AG09319 (cell line): ENCODE data around the gene SHKBP1.
"Not testable (repeated sequence)": the region's sequence is repeated elsewhere in the genome, so short reads cannot be mapped to it uniquely, and the experiment has no call there.

Experiments
- DNase-seq: peaks from one replicate; pipeline ENCODE4 v3.0.0-alpha.2; 2010; ENCODE audit warnings: low read depth; ENCODE audit errors: extremely low read depth
- TF ChIP-seq, protein P1 (sequence below): IDR thresholded peaks from 2 replicates; pipeline ENCODE4 v1.5.1; 2011; ENCODE audit warnings: low read depth, mild to moderate bottlenecking, inconsistent platforms, low read length, moderate library complexity

Gene SHKBP1

DNA sequence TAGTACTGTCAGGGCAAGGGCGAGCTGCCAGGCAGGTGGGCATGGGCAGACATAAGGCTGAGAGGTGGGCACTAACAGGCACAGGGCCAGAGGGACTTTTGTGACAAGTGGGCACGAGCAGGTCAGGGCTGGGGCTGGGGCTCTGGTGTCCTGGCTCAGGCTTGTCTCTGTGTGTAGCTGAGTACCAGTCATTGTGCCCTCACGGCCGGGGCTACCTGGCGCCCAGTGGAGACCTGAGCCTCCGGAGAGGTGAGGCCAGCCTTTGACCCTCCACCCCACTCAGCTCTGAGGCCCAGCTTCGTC lies 46.1 kb downstream of the SHKBP1 start:
- TF ChIP-seq, protein P1, sequence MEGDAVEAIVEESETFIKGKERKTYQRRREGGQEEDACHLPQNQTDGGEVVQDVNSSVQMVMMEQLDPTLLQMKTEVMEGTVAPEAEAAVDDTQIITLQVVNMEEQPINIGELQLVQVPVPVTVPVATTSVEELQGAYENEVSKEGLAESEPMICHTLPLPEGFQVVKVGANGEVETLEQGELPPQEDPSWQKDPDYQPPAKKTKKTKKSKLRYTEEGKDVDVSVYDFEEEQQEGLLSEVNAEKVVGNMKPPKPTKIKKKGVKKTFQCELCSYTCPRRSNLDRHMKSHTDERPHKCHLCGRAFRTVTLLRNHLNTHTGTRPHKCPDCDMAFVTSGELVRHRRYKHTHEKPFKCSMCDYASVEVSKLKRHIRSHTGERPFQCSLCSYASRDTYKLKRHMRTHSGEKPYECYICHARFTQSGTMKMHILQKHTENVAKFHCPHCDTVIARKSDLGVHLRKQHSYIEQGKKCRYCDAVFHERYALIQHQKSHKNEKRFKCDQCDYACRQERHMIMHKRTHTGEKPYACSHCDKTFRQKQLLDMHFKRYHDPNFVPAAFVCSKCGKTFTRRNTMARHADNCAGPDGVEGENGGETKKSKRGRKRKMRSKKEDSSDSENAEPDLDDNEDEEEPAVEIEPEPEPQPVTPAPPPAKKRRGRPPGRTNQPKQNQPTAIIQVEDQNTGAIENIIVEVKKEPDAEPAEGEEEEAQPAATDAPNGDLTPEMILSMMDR = no peak
- DNase-seq = no peak

DNA sequence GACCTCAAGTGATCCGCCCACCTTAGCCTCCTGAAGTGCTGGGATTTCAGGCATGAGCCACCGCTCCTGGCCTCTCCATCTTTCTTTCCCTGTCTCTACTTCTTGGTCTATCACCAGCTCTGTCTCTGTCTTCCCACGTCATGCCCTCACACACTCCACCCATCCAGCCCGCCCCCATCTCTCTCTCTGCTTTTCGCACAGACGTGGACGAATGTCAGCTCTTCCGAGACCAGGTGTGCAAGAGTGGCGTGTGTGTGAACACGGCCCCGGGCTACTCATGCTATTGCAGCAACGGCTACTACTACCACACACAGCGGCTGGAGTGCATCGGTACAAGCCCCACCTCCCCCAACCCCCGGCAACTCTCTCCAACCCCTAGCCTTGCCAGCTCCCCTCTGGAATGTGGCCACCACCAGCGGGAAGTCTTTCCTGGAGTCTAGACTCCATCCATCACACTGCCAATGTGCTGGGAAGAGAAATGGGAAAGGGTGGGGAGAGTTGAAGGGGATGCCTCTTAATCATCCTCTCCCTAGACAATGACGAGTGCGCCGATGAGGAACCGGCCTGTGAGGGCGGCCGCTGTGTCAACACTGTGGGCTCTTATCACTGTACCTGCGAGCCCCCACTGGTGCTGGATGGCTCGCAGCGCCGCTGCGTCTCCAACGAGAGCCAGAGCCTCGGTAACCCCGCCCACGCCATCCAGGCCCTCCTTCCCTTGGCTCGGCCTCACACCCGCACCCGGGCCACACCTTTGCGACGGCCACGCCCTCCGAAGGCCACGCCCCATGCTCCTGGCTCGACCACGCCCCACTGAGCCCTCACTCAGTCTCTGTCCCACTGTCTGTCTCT lies 47.0 kb downstream of the SHKBP1 start:
- TF ChIP-seq, protein P1 = no peak
- DNase-seq = no peak

DNA sequence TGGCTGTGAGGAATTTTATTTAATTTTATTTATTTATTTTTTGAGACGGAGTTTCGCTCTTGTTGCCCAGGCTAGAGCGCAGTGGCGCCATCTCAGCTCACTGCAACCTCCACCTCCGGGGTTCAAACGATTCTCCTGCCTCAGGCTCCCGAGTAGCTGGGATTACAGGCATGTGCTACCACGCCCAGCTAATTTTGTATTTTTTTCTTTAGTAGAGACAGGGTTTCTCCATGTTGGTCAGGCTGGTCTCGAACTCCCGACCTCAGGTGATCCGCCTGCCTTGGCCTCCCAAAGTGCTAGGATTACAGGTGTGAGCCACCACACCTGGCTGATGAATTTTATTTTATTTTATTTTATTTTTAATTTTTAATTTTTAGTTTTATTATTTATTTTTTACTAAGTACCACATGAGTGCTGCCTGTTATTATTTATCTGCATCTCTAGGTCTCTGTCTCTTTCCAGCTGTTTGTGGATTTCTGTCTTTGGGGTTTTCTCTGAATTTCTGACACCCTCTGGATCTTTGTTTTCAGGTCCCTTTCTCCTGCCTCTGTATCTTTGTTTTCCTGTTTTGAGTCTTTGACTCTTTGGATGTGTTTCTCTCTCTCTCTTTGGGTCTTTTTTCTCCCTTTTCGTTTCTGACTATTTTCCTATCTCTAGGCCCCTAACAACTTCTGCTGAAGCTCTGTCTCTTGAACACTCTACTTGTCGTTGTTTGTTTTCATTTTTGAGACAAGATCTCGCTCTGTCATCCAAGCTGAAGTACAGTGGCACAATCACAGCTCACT lies 47.9 kb downstream of the SHKBP1 start:
- DNase-seq = not testable (repeated sequence)

DNA sequence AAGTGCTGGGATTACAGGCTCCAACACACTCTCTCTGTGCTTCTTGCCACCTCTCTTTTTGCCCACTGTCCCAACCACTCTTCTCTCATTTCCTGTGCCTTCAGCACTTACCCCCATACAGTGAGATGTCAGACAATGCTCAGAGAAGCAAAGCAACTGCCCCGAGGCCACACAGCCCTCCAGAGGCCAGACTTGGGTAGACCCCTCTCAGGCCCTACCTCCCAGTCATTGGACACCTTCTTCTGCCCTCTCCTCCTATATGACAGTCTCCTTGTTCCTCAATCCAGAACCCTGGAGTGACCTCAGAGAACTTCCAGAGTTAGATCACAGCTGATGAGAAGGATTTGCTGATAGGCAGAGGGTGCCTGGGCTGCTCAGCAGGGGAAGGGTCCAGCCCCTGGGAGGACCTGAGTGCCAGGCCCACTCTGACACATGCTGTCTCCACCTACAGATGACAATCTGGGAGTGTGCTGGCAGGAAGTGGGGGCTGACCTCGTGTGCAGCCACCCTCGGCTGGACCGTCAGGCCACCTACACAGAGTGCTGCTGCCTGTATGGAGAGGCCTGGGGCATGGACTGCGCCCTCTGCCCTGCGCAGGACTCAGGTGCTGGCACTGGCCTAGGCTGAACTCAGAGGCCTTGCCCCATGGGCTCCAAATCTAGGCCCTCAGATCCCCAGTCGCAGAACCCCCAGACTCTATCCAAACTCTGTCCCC lies 48.9 kb downstream of the SHKBP1 start:
- TF ChIP-seq, protein P1 = no peak
- DNase-seq = no peak

DNA sequence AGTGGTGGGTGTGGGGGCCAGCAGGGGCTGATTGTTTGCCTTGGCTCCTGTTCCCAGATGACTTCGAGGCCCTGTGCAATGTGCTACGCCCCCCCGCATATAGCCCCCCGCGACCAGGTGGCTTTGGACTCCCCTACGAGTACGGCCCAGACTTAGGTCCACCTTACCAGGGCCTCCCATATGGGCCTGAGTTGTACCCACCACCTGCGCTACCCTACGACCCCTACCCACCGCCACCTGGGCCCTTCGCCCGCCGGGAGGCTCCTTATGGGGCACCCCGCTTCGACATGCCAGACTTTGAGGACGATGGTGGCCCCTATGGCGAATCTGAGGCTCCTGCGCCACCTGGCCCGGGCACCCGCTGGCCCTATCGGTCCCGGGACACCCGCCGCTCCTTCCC lies 50.2 kb downstream of the SHKBP1 start:
- TF ChIP-seq, protein P1 = no peak
- no peak for DNase-seq

DNA sequence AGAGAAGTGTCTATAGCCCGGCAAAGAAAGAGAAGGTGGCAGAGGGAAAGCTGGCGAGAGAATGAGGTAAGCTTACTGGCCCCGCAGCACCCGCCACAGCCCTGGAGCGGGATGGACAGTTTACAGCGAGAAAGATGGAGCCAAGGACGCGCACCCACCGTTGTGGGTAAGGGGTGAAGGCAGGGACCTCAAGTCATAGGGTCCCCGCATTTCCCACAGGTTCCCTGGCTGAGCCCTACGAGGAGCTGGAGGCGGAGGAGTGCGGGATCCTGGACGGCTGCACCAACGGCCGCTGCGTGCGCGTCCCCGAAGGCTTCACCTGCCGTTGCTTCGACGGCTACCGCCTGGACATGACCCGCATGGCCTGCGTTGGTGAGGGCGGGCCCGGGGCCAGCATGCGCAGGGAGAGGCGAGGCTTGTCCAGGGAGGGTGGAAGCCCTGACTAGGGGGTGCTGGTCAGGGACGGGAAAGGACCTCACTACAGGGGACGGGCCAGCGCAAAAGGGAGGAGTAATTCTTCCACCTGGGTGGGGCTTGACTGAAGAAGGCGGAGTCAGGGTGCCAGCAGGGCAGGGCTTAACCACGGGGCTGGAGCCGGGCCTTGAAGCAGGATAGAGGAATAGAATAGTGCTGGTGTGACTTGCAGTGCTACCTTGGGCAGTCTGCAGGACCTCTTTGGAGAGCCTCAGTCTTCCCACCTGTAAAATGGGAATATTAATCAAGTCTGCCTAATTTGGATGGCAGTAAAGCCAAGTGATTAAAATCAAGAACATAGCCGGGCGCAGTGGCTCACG lies 51.0 kb downstream of the SHKBP1 start:
- TF ChIP-seq, protein P1 = no peak
- no peak for DNase-seq

DNA sequence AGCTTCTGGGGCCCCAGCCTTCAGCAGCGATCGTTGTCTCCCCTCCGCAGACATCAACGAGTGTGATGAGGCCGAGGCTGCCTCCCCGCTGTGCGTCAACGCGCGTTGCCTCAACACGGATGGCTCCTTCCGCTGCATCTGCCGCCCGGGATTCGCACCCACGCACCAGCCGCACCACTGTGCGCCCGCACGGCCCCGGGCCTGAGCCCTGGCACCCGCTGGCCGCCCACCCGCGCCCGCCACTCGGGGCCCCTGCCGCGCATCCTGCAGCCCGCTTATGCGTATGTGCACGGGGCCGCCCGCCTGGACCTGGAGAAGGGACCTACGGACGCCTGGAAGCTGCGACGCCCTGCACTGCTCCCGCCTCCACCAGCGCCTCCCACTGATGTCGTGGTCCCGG lies 52.7 kb downstream of the SHKBP1 start:
- DNase-seq = no peak
- TF ChIP-seq, protein P1 = no peak
